ENCODE results near the gene SMPD1.

SMPD1 gene

DNA sequence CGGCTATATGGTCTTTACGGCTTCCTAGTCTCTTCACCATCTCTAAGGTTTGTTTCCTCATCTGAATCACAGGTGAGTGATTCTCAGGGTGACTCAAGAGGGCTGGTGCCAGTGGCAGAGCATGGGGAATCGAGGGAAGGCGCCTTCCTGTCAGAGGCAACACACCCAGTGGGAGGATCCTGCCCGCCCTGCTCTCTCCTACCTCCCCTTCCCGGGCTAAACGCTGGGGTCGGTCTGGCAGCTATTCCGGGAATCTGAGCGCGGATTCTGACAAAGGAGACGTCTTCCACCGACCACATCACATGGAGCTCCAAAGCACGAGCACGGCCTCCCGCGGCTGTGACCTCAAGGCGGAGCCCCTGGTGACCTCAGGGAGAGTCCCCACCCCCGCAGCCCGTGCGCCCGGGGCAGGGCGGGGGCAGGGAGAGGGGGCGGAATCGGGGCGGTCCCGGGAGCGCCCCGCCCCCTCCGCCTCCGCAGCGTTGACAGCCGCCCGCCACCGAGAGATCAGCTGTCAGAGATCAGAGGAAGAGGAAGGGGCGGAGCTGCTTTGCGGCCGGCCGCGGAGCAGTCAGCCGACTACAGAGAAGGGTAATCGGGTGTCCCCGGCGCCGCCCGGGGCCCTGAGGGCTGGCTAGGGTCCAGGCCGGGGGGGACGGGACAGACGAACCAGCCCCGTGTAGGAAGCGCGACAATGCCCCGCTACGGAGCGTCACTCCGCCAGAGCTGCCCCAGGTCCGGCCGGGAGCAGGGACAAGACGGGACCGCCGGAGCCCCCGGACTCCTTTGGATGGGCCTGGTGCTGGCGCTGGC lies at the start of gene SMPD1:
SMPD1 (plus strand) TSS at position 570 of the 813 bp plus-strand sequence; CDS start at position 695, 125 bp downstream.
- in situ Hi-C loops (cut with MboI; ENCODE audit: low sequenced_read_pairs), result no loop called here

DNA sequence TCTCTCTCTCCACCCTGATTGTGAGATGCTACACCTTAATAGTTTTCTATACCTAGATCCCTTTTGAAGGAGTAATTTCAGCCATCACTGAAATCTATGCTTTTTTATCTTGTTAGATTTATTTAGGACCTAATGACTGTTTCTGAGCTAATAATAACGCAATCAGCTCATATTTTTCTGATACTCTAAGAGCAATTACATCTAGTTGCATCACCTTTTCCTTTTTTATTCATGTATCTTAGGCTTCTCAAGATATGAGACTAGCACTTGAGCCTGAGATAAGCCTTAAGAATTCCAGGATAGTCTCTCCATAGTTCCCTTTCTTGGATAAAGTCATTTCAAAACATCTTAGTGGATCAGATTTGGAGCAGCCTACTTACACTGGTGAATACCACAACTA lies 44.9 kb upstream of the SMPD1 start:
- in situ Hi-C loops (cut with MboI; ENCODE audit: low sequenced_read_pairs), result no loop called here

DNA sequence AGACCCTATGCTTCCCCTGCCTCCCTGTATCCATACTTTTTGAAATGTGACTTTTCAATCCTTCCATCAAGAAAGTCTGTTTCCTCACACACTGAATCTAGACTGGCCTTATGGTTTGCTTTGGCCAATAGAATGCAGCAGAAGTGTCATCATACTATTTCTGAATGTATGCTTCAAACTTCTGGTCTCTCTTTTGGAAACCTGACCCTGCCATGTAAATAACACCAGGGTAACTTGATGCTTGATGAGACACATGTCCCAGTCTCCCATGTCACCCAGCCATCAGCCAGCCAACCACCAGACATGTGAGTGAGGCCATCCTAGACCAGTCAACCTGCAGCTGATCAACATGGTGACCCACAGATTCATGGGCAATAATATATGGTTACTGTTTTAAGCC lies 40.2 kb upstream of the SMPD1 start:
- in situ Hi-C loops (cut with MboI; ENCODE audit: low sequenced_read_pairs), result no loop called here

DNA sequence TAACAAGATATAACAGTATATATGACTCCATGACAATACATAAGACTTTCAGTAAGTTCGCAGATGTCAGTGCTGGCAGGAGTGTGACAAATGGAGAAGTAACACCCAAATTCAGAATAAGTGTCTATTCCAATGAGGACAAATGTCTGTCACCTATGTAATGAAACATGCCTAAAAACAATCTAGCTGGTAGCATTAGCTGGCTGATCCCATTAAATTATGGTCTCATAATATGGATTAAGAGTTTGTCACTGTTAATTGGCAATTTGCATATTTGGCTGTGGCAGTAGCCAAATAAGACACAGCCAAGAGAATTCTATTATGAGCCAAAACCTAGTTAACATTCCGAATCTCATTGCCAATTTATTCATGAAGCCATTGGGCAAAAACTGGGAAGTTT lies 39.8 kb upstream of the SMPD1 start:
- in situ Hi-C loops (cut with MboI; ENCODE audit: low sequenced_read_pairs), result no loop called here

DNA sequence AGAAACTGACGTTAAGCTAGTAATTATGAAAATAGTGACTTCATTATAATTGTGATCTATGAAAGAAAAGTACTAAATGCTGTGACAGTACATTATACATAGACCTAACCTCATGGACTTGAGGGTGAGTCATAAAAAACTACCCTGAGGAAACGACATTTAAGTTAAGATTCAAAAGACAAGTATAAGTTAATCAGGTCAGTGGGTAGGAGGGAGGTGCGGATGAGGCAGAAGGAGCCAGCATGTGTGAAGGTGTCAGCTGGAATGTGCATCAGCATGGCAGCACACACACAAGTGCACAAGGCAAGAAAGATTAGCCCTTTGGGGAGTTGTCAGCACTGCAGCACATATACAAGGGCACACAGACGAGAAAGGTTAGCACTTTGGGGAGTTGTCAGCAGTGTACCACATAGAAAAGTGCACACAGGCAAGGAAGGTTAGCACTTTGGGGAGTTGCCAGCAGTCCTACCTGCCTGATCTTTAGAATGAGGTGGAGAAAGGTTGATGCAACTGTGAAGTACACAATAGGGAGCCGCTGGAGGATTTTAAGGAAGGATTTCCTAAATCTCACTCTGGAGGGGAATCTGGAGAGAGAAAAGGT lies 38.4 kb upstream of the SMPD1 start:
- in situ Hi-C loops (cut with MboI; ENCODE audit: low sequenced_read_pairs), result no loop called here

DNA sequence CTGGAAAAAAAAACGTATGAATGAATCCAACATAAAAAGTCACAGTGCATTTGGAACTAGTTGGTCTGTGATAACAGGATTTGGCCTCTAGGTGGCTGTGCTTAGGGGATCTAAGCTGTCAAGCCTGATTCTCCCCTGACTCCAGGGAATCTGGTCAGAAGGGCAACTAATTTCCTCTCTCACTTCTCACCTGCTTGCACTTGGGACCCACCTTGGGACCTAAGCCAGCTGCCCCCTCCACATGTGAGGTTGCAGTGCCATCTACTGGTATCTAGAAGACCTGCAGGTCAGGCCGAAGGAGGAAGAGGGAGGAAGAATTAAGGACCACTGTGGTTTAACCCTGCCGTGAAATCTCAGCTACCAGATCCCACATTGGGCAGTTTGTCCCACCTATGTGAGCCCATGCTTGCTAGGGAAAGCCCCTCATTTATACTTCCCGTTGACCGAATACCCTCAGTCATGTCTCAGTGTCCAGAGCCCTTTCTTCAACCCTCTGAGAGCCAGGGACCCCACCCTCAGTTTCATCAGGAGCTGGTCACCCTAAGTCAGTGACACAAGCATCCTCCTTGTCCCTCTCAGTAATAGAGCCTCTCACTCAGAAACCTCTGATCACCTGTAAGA lies 36.8 kb upstream of the SMPD1 start:
- in situ Hi-C loops (cut with MboI; ENCODE audit: low sequenced_read_pairs), result no loop called here

DNA sequence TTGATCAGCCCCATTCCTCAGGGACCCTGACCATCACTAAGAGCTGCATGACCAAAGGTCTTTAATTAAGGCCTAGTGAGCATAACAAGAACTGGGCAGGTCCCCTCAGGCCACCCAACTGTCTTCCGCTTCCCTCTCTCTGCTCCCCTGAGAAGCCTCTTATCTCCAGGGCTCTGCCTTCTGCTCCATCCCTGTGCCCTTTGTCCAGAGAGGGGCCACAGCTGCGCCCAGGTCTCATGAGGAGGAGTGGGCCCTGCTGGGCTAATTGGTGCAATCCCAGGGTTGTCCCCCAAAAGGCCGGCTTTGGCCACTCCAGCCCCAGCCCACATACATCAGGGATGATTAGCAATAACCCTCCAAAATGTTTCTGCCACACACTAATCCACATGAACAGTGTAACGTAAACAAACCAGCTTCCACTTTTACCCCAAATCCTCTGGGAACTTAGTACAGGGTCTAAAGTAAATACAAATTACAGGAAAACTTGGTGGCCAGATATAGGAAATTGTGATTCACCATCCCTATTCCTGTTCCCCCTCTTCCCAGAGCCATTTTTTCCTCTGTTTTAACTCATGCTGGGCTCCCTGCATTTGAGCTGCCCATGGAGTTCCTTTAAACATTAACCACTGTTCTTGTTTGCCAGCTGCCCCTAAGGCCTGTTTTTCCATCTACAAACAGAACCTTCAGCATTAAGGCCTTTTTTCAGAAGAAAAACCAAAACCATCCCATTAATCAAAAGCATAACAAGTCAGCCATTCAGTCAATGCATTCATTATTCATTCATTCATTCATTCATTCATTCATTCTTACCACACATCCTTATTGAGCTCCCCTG lies 35.4 kb upstream of the SMPD1 start:
- in situ Hi-C loops (cut with MboI; ENCODE audit: low sequenced_read_pairs), result no loop called here

DNA sequence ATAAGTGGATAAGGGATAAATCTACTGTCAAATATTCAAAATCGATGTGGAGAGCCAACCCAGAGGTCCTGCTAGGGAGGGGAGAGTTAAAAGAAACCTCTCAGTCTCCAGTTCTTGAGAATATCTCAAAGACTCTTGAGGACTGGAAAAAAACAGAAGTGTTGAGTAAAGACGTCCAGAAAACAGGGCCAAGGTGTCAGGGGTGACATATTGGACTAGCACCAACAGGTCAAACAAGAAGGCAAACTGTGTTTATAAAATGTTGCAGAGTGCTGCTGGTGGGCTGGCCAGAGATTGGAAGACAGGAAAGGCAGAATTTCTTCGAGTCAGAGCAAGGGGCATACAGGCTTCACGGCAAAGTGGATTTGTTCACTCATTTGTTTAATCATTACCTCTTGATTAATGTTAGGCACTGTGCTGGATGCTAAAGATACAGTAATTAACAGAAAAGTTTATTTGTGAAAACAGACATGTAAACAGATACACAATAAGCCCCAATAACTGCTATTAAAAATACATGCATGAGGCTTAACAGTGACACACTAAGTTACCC lies 33.7 kb upstream of the SMPD1 start:
- in situ Hi-C loops (cut with MboI; ENCODE audit: low sequenced_read_pairs), result no loop called here

DNA sequence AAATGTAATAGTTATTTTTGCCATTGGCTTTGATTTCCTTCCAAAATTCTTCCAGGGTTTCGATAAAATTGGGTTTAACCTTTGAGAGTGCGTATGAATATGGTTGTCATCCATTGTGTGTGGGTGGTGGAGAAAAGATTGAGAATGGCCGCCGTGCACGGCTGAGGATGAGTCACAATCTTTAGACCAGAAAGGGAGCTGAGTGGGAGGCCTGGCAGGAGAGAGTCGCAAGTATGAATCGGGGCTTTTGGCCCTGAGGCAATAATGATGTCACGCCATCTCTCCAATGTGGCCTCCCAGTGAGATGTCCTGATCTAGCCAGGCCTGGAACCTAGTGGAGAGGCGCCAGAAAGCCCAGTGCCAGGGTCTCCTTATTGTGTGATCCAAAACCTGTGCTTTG lies 33.1 kb upstream of the SMPD1 start:
- in situ Hi-C loops (cut with MboI; ENCODE audit: low sequenced_read_pairs), result no loop called here

DNA sequence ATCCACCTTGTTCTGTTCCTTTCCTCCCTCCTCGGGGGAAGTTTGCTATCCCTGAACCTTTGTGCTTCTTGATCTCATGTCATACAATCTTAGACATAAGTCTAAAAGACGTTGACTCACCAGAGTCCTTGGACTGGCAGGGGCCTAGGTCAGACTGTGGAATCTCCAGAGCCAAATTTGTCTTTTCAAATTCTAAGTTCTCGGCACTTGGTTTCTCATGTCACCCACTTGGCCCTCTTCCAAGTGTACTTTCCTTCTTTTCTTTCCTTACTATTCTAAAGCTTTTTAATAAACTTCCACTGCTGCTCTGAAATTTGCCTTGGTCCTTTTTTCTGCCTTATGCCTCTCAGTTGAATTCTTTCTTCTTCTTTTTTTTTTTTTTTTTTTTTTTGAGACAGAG lies 30.1 kb upstream of the SMPD1 start:
- in situ Hi-C loops (cut with MboI; ENCODE audit: low sequenced_read_pairs), result no loop called here

DNA sequence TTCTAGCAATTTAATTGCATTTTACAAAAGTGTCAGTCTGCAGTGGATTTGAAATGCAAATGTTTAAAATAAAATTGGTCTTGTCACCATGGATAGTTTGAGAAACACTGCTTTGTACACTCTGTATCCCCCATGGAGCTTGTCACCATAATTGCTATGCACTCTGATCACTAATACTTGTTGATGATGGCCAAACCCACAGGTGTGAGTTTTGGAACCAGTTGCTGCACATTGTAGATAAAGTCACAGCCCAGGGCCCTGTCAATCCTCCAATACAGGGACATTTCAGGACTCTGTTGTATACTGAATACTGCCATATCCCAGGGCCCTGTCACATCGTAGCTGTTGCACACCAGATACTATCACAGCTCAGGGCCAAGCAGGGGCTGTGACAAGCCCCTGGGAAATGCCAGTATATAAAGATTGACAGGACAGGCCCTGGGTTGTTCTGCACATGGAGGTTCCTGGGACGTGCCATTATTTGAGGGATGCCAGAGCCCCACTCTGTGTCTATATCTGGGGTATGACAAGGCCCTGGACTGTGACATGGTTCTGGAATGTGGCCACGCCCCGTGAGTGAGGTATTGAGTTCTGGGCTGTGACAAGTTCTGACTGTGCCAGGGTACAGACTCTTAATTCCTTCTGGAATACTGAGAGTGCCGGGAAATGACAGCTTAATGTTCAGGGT lies 27.9 kb upstream of the SMPD1 start:
- in situ Hi-C loops (cut with MboI; ENCODE audit: low sequenced_read_pairs), result no loop called here

DNA sequence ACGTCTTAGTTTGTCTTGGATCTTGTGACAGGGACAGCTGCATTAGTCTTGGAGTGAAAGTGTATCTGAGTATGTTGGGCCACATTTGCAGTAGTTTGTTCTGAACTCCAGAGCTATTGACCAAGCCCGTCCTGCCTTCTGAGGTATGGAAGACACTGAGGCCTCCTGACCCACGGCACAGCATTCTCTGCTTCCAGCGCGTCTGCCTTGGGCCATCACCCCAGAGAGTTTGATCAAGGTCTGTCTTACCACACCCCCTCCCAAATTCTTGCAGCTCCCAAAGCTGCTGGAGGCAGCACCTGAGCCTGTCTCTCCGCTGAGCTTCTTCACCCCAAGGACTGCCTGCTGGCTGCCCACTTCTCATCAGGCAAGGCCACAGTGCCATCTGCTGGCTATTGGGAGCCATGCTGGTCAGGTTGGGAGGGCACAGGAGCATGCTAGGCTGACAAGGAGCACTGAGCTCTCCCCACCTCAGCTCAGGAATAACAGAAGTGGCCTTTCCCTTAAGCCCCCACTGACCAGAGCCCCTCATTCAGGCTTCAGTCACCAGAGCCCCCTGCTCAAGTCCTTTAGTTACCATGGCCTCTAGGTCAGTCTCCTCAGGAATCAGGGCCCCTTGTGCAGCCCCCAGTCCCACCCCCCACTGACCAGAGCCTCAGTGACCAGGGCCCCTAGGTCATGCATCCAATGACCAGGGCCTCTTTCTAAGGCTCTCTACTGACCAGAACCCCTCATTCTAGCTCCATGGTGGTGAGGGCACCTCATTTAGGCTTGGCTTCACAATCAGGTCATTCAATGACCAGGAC lies 27.2 kb upstream of the SMPD1 start:
- in situ Hi-C loops (cut with MboI; ENCODE audit: low sequenced_read_pairs), result no loop called here

DNA sequence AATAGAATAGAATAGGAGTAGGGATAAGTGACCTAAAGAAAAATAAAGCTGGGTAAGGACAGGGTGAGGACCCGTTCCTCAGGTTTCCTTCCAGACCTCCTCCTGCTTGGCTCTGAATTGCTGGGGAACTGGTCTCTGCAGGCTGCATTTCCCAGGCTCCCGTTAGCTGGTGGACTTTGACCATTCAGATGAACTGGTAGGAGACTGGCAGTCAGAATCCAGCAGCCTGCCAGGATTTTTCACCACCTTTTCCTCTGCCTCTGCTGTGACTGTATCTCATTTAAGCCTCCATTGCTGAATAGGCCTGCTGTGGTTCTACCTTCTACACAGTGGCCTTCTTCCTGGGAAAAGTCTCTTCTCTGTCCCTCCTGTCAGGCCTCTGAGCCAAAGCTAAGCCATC lies 24.6 kb upstream of the SMPD1 start:
- in situ Hi-C loops (cut with MboI; ENCODE audit: low sequenced_read_pairs), result no loop called here

DNA sequence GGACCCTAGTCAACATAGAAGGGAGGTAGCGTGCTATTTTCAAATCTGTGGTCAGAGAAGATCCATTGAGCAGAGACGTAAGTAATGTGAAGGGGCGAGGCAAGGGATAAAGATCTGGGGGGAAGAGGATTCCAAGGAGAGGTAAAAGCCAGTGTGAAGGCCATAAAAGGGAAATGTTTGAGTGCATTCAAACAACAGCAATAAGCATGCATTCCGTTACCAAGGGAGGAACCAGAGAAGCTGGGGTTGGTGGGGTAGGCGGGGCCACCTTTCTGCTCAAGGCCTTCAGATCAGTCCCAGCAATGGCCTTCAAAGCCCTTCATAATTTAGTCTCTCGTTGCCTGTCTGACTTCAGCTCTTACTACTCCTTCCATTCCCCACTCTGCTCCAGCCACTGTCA lies 18.4 kb upstream of the SMPD1 start:
- in situ Hi-C loops (cut with MboI; ENCODE audit: low sequenced_read_pairs), result no loop called here

DNA sequence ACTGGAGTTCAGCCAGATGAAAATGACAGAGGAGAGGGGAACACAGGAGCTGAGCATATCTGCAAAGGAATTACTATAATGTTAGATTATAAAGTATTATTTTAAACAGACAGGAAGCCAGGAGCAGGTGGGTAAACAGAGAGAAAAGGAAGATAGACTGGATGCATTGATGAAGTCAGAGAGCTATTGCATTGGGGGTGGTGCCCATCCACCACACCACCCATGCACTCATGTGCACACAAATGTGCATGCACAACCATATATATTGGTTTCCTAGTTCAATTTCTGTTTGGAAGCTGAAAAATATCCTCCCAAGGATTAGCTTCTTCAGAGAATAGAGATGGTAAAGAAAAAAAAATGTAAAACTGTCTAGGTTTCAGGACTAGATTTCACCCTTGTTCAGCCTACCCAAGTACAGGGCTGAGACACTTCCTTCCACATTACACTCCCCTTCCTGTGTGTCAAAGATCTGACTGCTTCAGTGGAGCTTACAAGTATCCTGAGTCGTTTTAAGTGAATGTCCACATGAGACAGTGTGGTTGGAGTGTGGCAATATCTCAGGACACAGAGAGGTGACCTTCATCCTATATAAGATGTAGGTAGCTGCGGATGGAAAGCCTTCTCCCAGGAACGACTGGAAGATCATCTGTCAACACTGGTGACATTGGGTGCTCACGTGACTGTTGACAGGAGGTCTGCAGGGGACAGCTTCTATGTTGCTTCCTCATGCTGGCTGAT lies 12.2 kb upstream of the SMPD1 start:
- in situ Hi-C loops (cut with MboI; ENCODE audit: low sequenced_read_pairs), result no loop called here

DNA sequence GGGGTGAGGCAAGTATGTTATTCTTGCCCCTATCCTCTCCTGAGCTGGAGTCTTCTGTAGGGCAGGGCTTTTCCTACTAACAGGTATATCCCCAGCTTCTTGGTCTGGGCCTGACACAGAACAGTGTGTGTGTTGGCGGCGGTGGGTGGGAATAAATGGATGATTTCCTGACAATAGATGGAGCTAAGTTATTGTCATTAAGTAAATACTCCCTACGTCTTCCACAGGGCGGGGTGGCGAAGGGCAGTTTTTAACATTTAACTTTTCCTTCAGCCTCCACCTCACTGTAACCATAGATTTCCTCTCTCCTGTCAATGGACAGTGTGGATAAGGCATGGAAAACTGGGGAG lies 11.7 kb upstream of the SMPD1 start:
- in situ Hi-C loops (cut with MboI; ENCODE audit: low sequenced_read_pairs), result no loop called here

DNA sequence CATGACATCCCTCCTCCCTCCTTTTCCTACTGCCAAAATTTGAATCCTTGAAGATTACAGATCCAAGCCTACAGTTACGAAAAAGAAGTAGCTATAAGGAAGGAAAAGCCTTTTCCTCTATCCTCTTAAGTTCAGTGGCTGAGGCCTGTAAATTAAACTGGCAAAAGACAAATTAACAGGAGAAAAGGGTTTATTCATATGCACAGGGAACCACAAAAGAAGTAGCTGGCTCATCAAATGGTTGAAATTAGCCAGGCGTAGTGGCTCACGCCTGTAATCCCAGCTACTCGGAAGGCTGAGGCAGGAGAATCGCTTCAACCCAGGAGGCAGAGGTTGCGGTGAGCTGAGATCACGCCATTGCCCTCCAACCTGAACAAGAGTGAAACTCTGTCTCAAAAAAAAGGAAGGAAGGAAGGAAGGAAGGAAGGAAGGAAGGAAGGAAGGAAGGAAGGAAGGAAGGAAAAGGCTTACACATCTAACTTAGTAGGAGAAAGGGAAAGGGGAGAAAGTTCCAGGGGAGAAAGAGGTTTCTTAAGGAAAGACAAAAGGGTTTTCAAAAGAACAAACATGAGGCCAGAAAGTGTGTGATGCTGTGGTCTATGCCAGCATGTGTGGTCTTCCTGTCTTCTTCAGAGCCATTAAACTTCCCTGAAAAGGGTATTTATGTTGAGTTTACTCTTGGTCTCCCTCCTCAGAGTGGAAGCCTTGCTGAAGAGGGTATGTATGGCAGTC lies 5.1 kb upstream of the SMPD1 start:
- in situ Hi-C loops (cut with MboI; ENCODE audit: low sequenced_read_pairs), result no loop called here

DNA sequence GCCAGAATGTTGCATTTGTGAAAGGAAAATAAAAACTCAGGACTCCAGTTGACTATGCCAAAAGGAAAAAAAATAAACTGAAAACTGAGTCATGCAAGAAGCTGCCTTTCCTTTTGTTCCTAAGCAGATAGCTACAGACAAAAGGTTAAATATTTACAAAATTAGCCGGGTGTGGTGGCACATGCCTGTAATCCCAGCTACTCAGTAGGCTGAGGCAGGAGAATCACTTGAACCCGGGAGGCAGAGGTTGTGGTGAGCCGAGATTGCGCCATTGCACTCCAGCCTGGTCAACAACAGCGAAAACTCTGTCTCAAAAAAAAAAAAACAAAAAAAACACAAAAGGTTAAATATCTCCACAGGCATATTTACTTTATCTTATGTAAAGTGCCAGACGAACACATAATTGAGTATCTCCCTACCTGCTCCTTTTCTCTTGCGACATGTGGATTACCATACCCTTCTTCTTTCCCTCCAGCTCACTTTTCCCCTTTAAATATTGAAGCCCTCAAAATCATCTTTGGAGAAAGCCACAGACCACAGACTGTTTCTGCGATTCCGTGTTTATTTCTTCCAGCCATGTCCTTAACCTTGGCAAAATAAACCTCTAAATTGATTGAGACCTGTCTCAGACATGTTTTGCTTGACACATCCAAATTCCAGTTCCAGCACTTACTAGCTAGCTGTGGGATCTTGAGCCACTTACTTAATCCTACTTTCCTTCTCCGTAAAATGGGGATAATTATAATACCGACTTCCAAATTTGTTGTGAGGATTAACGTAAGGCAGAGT lies 2.3 kb upstream of the SMPD1 start:
- in situ Hi-C loops (cut with MboI; ENCODE audit: low sequenced_read_pairs), result no loop called here

Measured in HL-60/S4 treated with retinoic acid at 250 ng/mL for 4 days and 3 days (cell line).